CD4-positive, alpha-beta memory T cell (primary cell): ENCODE measurements around the gene COL23A1. TPM values are rescaled to one million over a fixed set of nuclear protein-coding genes. Genes with fewer than 3 reads are reported as not detected.

Experiments
- CTCF ChIA-PET: fragments of 350-600 bp; sonication (Branson Sonifier 250); formaldehyde crosslinking; loops from one replicate; lab custom pipeline; 2021; ENCODE audit warnings: inconsistent platforms; ENCODE audit not compliant: partially characterized antibody; lab: Charles Lee
- POLR2A ChIA-PET: fragments of 350-600 bp; sonication (Branson Sonifier 250); formaldehyde crosslinking; loops from one replicate; lab custom pipeline; 2021; ENCODE audit not compliant: partially characterized antibody; lab: Charles Lee
- DNase-seq, 5 donors: peaks; one replicate each; pipeline versions ENCODE4 v3.0.0 to v3.0.0-alpha.2; 2020 to 2022; ENCODE audit warnings: mixed read lengths in 1 of 5
- H3K27ac ChIP-seq: one replicate; pipeline ENCODE4 v1.7.0; 2013; ENCODE audit warnings: low read depth, low read length
- H3K27me3 ChIP-seq: 2 replicates; pipeline ENCODE4 v1.7.0; 2013; ENCODE audit warnings: mild to moderate bottlenecking, low read length, moderate library complexity; ENCODE audit not compliant: insufficient read depth
- H3K36me3 ChIP-seq: 2 replicates; pipeline ENCODE4 v1.7.0; 2013; ENCODE audit warnings: mild to moderate bottlenecking, low read length, moderate library complexity; ENCODE audit not compliant: insufficient read depth
- H3K4me1 ChIP-seq: 2 replicates; pipeline ENCODE4 v1.7.0; 2013; ENCODE audit warnings: mild to moderate bottlenecking, low read length, moderate library complexity; ENCODE audit not compliant: insufficient read depth
- H3K4me3 ChIP-seq, 2 donors: one replicate each; pipeline ENCODE4 v1.7.0; 2013; ENCODE audit warnings: low read length in 2 of 2, mild to moderate bottlenecking in 1 of 2
- H3K9me3 ChIP-seq, 2 donors: one replicate each; pipeline ENCODE4 v1.7.0; 2013; ENCODE audit warnings: low read length in 2 of 2, control low read depth in 1 of 2; ENCODE audit not compliant: control insufficient read depth in 1 of 2
- H3K27ac Mint-ChIP-seq, 7 donors: one replicate each; pipeline ENCODE4 v1.8.0; 2020 to 2021; ENCODE audit warnings: mixed read lengths in 7 of 7, mild to moderate bottlenecking in 6 of 7, inconsistent platforms in 3 of 7, moderate library complexity in 3 of 7
- H3K27me3 Mint-ChIP-seq, 2 donors: one replicate each; pipeline ENCODE4 v1.8.0; 2020 to 2021; ENCODE audit warnings: mixed read lengths in 2 of 2
- H3K36me3 Mint-ChIP-seq, 2 donors: one replicate each; pipeline ENCODE4 v1.8.0; 2020 to 2021; ENCODE audit warnings: mixed read lengths in 2 of 2, inconsistent platforms in 1 of 2, mild to moderate bottlenecking in 1 of 2
- H3K4me1 Mint-ChIP-seq, 4 donors: one replicate each; pipeline ENCODE4 v1.8.0; 2020 to 2021; ENCODE audit warnings: mixed read lengths in 4 of 4, mild to moderate bottlenecking in 1 of 4
- H3K4me3 Mint-ChIP-seq, 8 donors: one replicate each; pipeline ENCODE4 v1.8.0; 2020 to 2021; ENCODE audit warnings: mixed read lengths in 8 of 8, mild to moderate bottlenecking in 7 of 8, moderate library complexity in 6 of 8, inconsistent platforms in 3 of 8
- H3K9me3 Mint-ChIP-seq, 8 donors: one replicate each; pipeline ENCODE4 v1.8.0; 2020 to 2021; ENCODE audit warnings: mixed read lengths in 8 of 8, mild to moderate bottlenecking in 5 of 8, inconsistent platforms in 3 of 8, moderate library complexity in 1 of 8
- intact Hi-C: fragments of 100-400 bp; cut with micrococcal nuclease; formaldehyde crosslinking; loops from one replicate; pipeline ENCODE4 v1.15.1; 2023
- polyA plus RNA-seq, 2 donors: library from polyadenylated mRNA; unstranded; fragments of 300-500 nt; fragmentation: Illumina TruSeq; gene quantifications; one replicate each; pipeline ENCODE4 v1.2.3, GENCODE V29; 2021
- total RNA-seq, 2 experiments: library from RNA; stranded (reverse); gene quantifications; one replicate each; pipeline ENCODE4 v1.2.3, GENCODE V29; 2021

Gene COL23A1
- total and polyA plus RNA-seq, 4 experiments from 2014 or later: 0.17 to 0.25 TPM; not detected in 2

- DNase-seq: no peak
- Histone ChIP-seq H3K27ac (no peak overlapping the region), H3K27me3 (no peaks in the 10 kb centered on the region), H3K9me3 (no peaks in the 10 kb centered on the region), H3K4me1 (peaks cover 8% of the 10 kb centered on the region), H3K36me3 (no peaks in the 10 kb centered on the region), H3K4me3 (no peak overlapping the region)
- no peak overlapping the region for H3K27ac Mint-ChIP-seq
- H3K4me1 Mint-ChIP-seq: peaks cover 0 to 8% (median 4%) of the 10 kb centered on the region in 4 donors
- POLR2A ChIA-PET: no interaction called here
- CTCF ChIA-PET: no interaction called here
- peaks cover 0 to 4% (median 0%) of the 10 kb centered on the region in 8 donors for H3K9me3 Mint-ChIP-seq
- peaks cover 12 to 21% of the 10 kb centered on the region in 2 donors for H3K27me3 Mint-ChIP-seq
- H3K36me3 Mint-ChIP-seq: no peaks in the 10 kb centered on the region
- H3K4me3 Mint-ChIP-seq: no peak overlapping the region
- intact Hi-C loops: no loop called here
Observed at GRCh38 chr5:178353461-178353860, 236.7 kb downstream of the COL23A1 start.

GRCh38 chr5:178352035-178352349 lies 238.2 kb downstream of the COL23A1 start:
- no peaks in the 10 kb centered on the region for H3K36me3 Mint-ChIP-seq
- peaks cover 8% of the 10 kb centered on the region for H3K4me1 ChIP-seq
- ChIA-PET CTCF (no interaction called here), POLR2A (no interaction called here)
- H3K27me3 ChIP-seq: no peaks in the 10 kb centered on the region
- no peak for DNase-seq
- peaks cover 0 to 8% (median 3%) of the 10 kb centered on the region in 4 donors for H3K4me1 Mint-ChIP-seq
- H3K9me3 Mint-ChIP-seq: peaks cover 0 to 2% (median 0%) of the 10 kb centered on the region in 8 donors
- no peak overlapping the region for H3K27ac ChIP-seq
- H3K27ac Mint-ChIP-seq: no peak overlapping the region
- no peak overlapping the region for H3K4me3 Mint-ChIP-seq
- no peaks in the 10 kb centered on the region for H3K9me3 ChIP-seq
- peaks cover 11 to 21% of the 10 kb centered on the region in 2 donors for H3K27me3 Mint-ChIP-seq
- H3K36me3 ChIP-seq: no peaks in the 10 kb centered on the region
- intact Hi-C loops: no loop called here
- H3K4me3 ChIP-seq: no peak overlapping the region

GRCh38 chr5:178351221-178352034 lies 238.8 kb downstream of the COL23A1 start:
- intact Hi-C loops: no loop called here
- peaks cover 9 to 21% of the 10 kb centered on the region in 2 donors for H3K27me3 Mint-ChIP-seq

GRCh38 chr5:178350361-178351220 lies 239.6 kb downstream of the COL23A1 start:
- POLR2A ChIA-PET: no interaction called here
- CTCF ChIA-PET: interaction anchor here (0.5 kb wide), 1 partner anchor 46 kb away, joined by 3 read pairs; no protein-coding TSS in a partner anchor
- DNase-seq: no peak

More at GRCh38 chr5:178351221-178352034, 238.8 kb downstream of the COL23A1 start:
- H3K36me3 Mint-ChIP-seq: no peaks in the 10 kb centered on the region
- no peak overlapping the region for H3K4me3 ChIP-seq
- DNase-seq: no peak
- H3K27ac Mint-ChIP-seq: no peak overlapping the region
- no peaks in the 10 kb centered on the region for H3K9me3 ChIP-seq
- POLR2A ChIA-PET: no interaction called here
- peaks cover 0 to 2% (median 0%) of the 10 kb centered on the region in 8 donors for H3K9me3 Mint-ChIP-seq
- peaks cover 5% of the 10 kb centered on the region for H3K4me1 ChIP-seq
- H3K27me3 ChIP-seq: no peaks in the 10 kb centered on the region
- H3K4me1 Mint-ChIP-seq: peaks cover 0 to 5% (median 3%) of the 10 kb centered on the region in 4 donors
- no peaks in the 10 kb centered on the region for H3K36me3 ChIP-seq
- CTCF ChIA-PET: no interaction called here
- H3K27ac ChIP-seq: no peak overlapping the region
- no peak overlapping the region for H3K4me3 Mint-ChIP-seq

GRCh38 chr5:178349625-178350353 lies 240.4 kb downstream of the COL23A1 start:
- Mint-ChIP-seq H3K27me3 (peaks cover 5 to 16% of the 10 kb centered on the region in 2 donors), H3K4me3 (no peak overlapping the region), H3K9me3 (no peaks in the 10 kb centered on the region), H3K27ac (peak overlapping the region in 1 of 7 donors; percentile 11), H3K36me3 (no peaks in the 10 kb centered on the region), H3K4me1 (no peaks in the 10 kb centered on the region)
- Histone ChIP-seq H3K27ac (no peak overlapping the region), H3K27me3 (no peaks in the 10 kb centered on the region), H3K4me1 (no peaks in the 10 kb centered on the region), H3K4me3 (no peak overlapping the region), H3K9me3 (no peaks in the 10 kb centered on the region), H3K36me3 (no peaks in the 10 kb centered on the region)
- ChIA-PET POLR2A (no interaction called here), CTCF (interaction anchor here (0.5 kb wide), 1 partner anchor 46 kb away, joined by 3 read pairs; no protein-coding TSS in a partner anchor)
- intact Hi-C loops: no loop called here
- no peak for DNase-seq

More at GRCh38 chr5:178350361-178351220, 239.6 kb downstream of the COL23A1 start:
- Histone ChIP-seq H3K36me3 (no peaks in the 10 kb centered on the region), H3K27ac (no peak overlapping the region), H3K4me1 (no peaks in the 10 kb centered on the region), H3K4me3 (no peak overlapping the region), H3K27me3 (no peaks in the 10 kb centered on the region), H3K9me3 (no peaks in the 10 kb centered on the region)
- H3K27me3 Mint-ChIP-seq: peaks cover 5 to 16% of the 10 kb centered on the region in 2 donors
- intact Hi-C loops: no loop called here
- peak overlapping the region in 1 of 7 donors; percentile 11 for H3K27ac Mint-ChIP-seq
- no peaks in the 10 kb centered on the region for H3K9me3 Mint-ChIP-seq
- no peaks in the 10 kb centered on the region for H3K36me3 Mint-ChIP-seq
- H3K4me1 Mint-ChIP-seq: no peaks in the 10 kb centered on the region
- H3K4me3 Mint-ChIP-seq: no peak overlapping the region

- no peak overlapping the region for H3K4me3 ChIP-seq
- Mint-ChIP-seq H3K27ac (no peak overlapping the region), H3K4me3 (no peak overlapping the region), H3K27me3 (peaks cover 5 to 16% of the 10 kb centered on the region in 2 donors), H3K9me3 (no peaks in the 10 kb centered on the region), H3K36me3 (no peaks in the 10 kb centered on the region), H3K4me1 (no peaks in the 10 kb centered on the region)
- DNase-seq: no peak
- no peaks in the 10 kb centered on the region for H3K27me3 ChIP-seq
- H3K27ac ChIP-seq: no peak overlapping the region
- intact Hi-C loops: no loop called here
- H3K9me3 ChIP-seq: no peaks in the 10 kb centered on the region
- H3K36me3 ChIP-seq: no peaks in the 10 kb centered on the region
- no peaks in the 10 kb centered on the region for H3K4me1 ChIP-seq
- ChIA-PET POLR2A (no interaction called here), CTCF (no interaction called here)
Observed at GRCh38 chr5:178349075-178349511, 241.1 kb downstream of the COL23A1 start.
